ENCODE data around the gene TMEM233.
A peak's percentile ranks its signal among the peaks of the same experiment; 100 is the strongest.
"Not testable (repeated sequence)": the region's sequence is repeated elsewhere in the genome, so short reads cannot be mapped to it uniquely, and the experiment has no call there.

TMEM233 gene

DNA sequence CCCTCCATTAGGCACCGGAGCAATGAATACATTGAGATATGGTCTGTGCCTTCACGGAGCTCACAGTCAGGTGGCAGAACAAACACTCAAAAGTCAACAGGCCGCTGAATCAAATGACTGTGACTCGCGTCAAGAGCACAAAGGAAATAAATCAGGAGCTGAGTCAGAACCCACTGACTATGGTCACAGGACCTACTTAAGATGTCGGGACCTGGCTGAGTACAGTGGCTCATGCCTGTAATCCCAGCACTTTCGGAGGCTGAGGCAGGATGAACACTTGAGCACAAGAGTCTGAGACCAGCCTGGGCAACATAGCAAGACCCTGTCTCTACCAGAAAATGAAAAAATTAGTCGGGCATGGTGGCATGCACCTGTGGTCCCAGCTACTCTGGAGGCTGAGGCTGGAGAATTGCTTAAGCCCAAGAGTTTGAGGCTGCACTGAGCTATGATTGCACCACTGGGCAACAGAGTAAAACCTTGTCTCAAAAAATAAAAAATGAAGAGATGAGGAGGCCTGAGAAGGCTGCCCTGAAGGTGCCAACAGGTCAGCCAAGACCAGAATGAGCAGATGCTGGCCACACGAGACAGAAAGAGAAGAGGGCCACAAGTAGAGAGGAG, 19.9 kb downstream of the TMEM233 start:
- no peak for DNase-seq

DNA sequence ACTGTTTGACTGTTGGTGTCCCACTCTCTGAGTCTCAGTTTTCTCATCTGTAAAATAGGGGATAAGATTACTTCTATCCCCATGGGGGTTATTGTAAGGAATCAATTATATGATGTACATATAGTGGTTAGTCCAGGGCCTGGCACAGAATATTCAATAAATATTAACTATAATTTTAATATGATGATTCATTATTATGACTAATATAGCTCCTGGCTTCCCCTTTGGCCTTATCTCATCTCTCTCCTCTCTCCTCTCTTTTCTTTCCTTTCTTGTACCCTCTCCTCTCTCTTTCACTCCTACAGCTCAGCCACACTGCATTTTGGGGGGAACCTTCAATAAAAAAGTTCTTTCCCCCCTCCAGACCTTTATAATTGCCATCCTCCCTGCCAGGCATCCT, 21.1 kb downstream of the TMEM233 start:
- no peak for DNase-seq

DNA sequence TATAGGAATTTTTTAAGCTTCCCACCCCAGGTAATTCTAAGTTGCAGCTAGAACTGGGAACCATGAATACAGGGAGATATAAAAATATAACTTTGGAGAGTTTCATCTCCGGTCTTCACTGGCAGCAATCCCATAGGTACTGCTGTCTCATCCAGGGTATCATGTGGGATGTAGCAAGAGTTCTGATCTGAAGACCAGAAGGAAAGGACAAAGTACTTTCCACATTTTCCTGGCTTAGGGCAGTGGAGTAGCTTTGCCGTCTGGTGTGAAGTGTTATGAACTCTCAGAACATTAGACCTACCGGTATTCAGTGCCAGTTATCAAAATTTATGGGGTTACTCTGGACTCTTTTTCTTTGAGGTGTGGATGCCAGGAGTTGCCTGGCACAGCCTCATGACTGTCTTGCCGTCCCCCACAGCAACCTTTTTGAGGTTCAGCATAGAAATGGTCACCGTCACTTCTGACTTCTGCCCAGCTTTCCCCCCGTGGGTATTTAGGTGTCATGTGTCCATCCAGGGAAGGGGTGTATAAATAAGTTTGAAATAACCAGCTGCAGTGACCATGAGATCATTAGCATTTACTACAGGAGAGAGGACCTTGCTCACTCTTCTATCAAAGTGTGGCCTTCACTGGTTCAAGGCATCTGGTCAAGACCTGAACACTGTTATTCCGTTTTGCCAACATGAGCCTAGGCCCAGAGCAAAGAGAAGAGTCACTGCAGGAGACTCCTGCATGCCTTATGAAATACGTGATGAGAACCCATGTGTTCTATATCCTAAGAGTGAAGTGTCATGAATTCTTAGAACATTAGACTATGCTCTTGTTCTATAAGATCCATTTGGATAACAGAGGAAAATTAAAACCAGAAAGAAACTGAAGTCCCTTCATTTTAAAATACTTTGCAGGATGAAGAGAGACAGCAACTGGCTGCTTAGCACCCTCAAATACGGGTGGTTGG, 22.2 kb downstream of the TMEM233 start:
- no peak for DNase-seq

DNA sequence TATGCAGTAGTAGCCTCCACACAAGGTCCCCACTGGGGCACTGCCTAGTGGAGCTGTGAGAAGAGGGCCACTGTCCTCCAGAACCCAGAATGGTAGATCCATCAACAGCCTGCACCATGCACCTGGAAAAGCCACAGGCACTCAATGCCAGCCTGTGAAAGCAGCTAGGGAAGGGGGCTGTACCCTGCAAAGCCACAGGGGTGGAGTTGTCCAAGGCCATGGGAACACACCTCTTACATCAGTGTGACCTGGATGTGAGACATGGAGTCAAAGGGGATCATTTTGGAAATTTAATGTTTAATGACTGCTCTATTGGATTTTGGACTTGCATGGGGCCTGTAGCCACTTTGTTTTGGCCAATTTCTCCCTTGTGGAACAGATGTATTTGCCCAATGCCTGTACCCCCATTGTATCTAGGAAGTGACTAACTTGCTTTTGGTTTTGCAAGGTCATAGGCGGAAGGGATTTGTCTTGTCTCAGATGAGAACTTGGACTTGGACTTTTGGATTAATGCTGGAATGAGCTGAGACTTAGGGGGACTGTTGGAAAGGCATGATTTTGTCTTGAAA, 24.8 kb downstream of the TMEM233 start:
- DNase-seq, result not testable (repeated sequence)

DNA sequence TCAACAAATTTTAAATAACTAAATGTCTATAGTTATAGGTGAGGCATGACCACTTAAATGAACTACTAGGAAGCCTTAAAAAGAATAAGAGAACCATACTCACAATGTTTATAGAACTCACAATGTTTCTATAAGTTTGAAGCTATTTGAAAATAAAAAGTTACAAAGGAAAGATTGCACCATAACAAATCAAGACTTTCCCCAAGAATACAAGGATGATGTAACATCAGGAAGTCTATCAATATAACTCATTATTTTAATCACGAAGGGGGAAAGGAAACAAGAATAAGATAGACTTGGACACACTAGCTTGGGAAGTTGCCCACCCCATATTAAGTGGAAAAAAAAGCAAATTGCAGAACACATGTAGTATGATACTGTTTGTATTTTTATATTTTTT, 26.9 kb downstream of the TMEM233 start:
- no peak for DNase-seq

DNA sequence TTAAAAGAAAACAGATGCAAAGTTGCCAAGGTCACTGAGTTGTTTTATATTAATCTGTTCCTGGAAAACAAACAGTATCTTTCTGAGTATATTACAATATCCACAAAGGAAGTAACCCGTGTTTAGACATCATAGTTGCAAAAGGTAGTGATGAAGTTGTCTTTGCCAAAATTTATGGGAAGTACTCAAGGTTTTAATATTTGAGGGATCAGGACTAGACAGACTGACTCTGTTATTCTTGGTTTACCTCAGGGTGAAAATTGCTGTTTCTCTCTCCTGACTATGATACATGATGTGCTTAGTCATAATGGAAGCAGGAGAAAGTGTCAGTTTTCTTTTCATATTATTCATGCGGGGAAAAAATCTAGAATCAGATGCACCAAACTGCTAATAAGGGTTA, 28.3 kb downstream of the TMEM233 start:
- no peak for DNase-seq

DNA sequence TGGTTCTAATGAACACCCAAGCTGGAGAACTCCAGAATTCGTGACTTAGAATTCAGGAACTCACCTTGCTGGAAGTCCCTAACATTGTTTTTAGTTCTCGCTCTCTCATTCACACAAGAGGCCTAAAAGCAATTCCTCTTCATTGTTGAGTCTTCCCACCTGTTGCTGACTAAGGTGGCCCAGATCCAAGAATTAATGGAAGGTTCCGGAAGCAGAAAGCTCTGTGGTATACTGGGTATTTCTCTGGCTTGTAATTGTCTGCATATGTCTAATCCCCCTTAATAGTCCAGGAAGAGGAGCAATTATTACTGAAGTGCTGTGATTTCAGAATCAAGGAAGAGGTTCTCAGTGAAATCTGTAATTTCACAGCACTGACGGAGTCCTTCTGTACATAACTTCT, 31.4 kb downstream of the TMEM233 start:
- DNase-seq, result peak; percentile 75

DNA sequence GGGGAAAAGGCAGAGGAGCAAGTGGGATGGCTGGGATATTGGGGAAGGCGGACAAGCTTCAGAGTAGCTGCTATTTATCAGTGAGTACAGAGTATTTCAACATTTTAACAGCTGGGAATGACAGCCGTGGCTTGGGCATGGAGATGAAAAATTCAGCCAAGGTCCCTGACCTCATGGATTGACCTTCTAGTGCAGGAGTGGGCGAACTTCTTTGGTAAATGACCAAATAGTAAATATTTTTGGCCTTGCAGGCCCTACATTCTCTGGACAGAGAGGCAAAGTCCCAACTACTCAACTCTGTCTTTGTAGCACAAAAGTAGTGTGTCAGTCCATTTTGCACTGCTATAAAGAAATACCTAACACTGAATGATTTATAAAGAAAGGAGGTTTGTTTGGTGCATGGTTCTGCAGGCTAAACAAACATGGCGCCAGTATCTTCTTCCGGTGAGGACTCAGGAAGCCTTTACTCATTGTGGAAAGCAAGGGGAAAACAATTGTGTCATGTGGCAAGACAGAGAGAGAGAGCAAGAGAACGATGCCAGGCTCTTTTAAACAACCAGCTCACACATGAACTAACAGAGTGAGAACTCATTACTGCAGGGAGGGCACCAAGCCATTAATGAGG, 33.6 kb downstream of the TMEM233 start:
- DNase-seq, result no peak

DNA sequence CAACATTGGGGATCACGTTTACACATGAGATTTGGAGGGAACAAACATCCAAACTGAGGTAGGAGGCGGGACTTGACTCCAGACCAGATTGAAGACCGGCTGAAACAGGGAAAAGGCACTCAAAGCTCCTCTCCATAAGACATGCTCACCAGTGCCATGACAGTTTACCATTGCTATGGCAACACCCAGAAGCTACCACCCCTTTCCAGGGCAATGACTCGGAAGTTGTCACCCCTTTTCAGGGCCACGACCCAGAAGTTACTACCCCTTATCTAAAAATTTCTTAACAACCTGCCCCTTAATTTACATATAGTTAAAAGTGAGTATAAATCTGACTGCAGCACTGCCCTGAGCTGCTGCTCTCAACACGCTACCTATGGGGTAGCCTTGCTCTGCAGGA, 34.1 kb downstream of the TMEM233 start:
- DNase-seq, result no peak

DNA sequence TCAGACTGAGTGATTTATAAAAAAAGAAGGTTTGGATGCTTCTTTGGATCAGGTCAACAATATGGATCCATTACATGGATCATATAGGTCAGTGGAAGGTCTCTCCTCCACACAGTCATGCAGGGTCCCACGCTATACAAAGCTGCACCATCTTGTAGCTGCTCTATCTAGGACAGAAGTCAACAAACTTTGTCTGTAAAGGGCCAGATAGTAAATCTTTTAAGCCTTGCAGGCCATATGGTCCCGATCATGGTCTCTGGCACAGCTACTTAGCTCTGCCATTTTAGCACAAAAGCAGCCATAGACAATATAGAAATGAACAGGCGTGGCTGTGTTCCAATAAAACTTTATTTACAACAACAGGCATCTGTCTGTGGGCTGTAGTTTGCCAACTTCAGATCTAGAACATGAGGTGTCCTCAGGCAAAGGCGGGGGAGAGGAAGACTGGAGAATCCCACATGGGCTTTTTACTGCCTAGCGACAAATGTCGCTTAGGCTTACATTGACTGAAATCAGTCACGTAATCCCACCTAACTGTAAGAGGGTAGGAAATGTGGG, 36.7 kb downstream of the TMEM233 start:
- DNase-seq, result no peak

DNA sequence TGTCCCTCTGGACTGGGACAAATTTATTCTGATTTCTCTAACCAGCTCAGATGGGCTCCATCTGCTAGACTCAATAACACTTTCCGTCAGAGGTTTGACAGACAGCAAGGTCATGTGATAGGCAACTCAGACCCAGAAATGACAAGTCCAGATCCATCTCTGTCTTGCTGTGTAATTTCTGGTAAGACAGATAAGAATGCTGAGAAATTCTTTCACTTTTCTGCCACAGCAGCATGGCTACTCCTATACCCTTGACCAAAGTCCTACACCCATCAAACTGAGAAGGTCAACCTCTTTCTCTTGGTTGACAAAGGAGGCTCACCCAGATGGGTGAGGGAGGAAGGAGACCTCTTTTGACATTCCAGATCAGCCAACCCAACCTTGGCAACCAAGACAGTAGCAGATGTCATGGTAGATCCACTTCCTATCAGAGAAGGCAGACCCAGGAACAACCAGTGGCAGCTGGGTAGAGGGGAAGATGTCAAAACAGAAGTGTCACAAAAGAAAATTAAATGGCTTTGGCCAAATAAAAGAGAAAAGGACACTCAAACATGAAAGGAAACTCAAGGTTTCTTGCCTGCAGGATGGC, 37.5 kb downstream of the TMEM233 start:
- DNase-seq, result no peak

DNA sequence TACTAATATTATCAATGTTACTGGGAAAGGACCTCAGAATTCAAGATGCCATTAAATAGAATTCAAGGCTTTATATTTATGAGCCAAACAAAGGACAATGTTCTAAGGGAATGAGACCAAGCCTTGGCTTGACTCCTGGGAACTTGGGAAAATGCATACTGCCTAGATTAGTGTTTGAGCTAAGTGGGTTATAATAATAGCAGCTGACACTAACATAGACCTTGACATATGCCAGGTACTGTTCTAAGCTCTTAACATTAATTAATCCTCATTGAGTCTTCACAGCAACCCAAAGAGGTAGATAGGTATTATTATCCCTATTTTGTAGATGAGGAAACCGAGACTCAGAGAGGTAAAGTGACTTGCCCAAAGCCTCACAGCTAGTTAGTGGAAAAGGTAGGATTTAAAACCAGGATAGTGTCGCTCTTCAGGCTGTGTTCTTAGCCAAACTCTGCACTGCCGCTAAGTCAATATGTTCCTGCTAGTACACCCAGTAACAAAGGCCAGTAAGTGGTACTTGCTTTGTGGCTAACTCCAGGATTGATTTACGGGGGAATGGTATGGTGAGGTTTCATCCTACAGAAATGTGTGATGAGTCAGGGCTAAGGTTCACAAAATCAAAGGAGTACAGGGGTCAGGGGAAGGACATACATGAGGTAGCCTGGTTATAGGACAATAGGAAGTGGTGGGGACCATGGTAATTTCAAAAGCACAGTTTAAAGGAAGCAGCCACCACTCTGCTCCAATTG, 38.5 kb downstream of the TMEM233 start:
- DNase-seq, result no peak

DNA sequence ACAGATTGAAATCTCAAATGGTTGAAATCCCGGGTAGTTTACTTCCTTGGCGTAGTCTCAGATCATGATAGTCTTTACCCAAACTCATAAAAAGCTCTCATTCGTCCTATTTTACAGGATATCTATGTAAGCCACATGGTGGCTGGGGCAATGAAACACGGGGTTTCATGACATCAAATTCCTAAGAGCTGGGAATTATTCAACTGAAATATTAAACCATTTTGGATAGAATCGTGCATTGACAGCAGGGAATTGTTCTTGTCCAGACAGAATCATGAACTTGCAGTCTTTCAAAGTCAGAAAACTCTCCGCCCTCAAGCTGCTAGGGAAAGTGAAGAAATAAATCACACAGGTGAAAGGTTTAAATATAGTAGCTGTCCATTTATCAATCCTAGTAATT, 41.2 kb downstream of the TMEM233 start:
- DNase-seq, result no peak

DNA sequence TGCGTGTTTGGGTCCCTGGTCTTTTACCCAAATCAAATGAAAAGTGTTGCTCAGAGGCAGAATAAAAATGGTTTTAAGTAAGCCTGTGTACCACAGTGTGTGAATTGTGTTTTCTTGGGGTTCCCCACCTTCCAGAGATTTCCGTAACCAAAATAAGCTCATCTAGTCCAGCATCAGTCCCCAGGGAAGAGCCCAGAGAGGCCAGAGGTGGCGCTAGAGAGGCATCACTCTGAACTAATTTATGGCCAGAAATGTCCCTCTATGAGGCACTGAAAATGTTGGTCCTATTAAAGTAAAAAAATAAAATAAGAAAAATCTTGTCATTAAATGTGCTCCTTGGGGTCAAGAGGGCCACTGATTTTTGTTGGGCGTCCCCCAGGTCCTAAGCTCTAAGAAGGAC, 49.4 kb downstream of the TMEM233 start:
- DNase-seq, result no peak

DNA sequence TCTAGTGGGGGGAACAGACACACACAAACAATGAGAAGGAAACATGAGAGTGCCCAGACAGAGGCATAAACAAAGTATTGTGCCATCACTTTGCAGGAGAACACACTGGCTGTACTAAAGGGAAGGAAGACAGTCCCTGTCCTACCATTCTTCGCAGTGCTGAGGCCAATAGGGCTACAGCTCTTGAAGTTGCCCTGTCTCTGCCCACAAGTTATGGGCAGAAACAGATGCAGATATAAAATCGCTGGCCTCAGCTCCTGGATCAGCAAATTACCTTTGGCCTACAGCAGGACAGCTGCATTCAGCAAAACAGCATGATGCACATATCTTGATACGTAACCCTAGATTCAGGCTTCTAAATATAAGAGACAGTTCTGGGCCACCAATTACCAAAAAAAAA, 51.4 kb downstream of the TMEM233 start:
- no peak for DNase-seq

DNA sequence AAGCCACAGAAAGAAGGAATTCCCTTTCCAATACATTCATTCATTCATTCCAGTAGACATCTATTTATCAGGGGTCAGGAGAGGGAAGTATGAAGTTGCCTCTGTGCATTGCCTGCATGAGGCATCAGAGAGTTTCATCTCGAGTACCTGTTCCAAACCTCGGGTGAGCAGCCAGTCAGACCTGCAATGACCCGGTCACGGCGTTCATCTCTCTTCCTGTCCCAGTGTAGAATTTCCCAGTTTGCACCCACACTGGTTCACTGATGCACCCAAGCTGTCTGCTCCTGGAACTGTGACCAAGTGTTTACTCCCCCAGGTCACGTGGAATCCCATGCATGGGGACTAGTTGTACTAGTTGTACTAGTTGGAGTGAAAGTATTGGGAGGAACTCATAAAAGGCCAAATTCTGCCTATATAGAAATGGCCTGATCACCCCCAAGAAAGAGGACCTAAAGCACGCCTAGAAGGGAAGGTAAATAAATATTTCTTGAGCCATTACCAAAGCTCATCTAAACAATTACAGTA, 52.0 kb downstream of the TMEM233 start:
- DNase-seq, result no peak

DNA sequence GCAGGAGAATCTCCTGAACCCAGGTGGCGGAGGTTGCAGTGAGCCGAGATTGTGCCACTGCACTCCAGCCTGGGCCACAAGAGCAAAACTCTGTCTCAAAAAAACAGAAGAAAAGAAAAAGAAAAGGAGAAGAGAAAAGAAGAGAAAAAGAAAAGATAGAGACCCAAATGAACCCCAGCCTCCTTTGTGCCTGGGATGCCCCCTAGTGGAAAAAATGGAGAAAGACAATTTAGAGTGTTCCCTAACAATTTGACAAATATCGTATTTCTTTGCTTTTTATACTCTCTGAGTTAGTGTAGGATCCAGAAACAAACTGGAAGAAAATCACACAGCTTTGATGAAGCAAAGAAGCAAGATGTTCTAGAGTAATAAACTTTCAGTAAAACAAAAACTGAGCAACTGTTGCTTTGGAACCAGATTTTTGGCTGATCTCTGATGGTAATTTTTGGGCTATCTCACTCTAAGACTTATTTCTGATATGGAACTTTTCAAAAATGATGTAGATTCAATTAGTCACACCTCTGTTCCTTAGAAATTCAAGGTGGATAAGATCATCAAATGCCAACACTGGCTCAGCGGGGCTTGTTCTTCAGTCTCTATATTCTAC, 55.7 kb downstream of the TMEM233 start:
- DNase-seq, result no peak

DNA sequence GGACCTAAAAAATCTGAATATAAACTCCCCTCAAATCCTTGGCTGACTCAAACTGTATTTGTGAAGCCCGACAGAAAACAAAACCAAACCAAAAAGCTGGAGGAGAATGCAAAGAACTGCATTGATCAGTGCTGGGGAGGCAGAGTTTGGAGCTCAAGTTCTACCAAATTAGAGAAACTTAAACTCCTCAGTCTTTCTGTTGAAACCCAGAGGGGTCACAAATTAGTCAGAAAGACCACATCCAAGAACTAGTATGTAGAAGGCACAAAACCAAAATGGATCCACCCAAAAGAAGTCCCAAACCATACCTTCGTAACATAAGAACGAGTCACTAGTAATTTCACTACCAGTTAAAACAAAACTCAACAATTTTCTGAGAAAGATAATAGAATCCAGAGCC, 59.1 kb downstream of the TMEM233 start:
- DNase-seq, result no peak

DNA sequence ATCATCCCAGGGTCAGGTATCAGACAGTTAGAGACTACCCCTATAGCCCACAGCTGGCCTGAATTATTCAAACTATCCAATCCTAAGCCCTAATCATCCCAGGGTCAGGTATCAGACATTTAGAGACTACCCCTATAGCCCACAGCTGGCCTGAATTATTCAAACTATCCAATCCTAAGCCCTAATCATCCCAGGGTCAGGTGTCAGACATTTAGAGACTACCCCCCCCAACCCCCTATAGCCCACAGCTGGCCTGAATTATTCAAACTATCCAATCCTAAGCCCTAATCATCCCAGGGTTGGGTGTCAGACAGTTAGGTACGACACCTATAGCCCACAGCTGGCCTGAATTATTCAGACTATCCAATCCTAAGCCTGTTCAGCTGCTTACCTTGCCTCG, 63.4 kb downstream of the TMEM233 start:
- DNase-seq, result not testable (repeated sequence)

DNA sequence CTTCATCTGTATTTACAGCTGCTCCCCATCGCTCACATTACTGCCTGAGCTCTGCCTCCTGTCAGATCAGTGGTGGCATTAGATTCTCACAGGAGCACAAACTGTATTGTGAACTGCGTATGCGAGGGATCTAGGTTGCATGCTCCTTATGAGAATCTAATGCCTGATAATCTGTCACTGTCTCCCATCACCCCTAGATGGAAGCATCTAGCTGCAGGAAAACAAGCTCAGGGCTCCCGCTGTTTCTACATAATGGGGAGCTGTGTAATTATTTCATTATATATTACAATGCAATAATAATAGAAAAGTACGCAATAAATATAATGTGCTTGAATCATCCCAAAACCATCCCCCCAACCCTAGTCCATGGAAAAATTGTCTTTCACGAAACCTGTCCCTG, 64.6 kb downstream of the TMEM233 start:
- DNase-seq, result not testable (repeated sequence)

DNA sequence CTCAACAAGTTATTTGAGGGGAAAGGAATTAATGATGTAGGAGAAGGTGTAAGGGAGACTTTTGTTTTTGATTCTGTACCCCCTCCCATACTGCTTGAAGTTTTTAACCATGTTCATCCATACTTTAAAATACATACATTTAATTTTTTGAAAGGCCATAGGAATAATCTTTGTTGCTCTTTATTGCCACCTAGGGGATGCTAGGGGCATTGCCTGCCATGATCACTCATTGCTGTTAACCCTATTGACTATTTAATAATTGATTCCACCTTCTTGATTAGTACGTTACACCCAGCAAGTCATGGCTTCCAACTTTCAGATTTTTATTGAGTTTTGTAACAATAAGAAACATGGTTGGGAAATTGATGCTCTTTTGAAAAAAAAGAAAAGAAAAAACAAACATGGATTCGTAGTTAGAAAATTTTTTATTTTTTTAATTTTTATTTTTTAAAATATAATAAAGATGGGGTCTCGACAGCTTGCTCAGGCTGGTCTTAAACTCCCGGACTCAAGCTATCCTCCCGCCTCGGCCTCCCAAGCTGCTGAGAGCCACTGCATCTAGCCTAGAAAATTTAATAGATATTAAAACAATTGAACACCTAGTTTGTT, 65.8 kb downstream of the TMEM233 start:
- peak; percentile 7 for DNase-seq

Measured in NCI-H1092 treated with DMSO at 0.1 percent for 48 hours (cell line).